H1 (cell line): ENCODE results near the gene ZNF366. TPM values are rescaled to one million over a fixed set of nuclear protein-coding genes. Genes with fewer than 3 reads are reported as not detected.

Experiments used
- CTCF ChIA-PET: fragments of 300-600 bp; sonication (Branson Sonifier 250); formaldehyde crosslinking; loops from one replicate; lab custom pipeline; 2021; ENCODE audit not compliant: partially characterized antibody; lab: Charles Lee
- POLR2A ChIA-PET: fragments of 300-600 bp; sonication (Branson Sonifier 250); formaldehyde crosslinking; loops from one replicate; lab custom pipeline; 2021; ENCODE audit warnings: inconsistent platforms; ENCODE audit not compliant: partially characterized antibody; lab: Charles Lee
- DNase-seq, 2 experiments: peaks; one replicate each; pipeline versions ENCODE4 v3.0.0 to v3.0.0-alpha.2; 2010 to 2022; ENCODE audit warnings: low spot score in 2 of 2, low read depth in 1 of 2, mixed read lengths in 1 of 2
- FAIRE-seq: peaks from 2 replicates; lab custom pipeline; 2011; peaks lifted over from hg19 to GRCh38; lab: Jason Lieb, UNC
- H2AFZ ChIP-seq: 2 replicates; pipeline ENCODE4 v1.8.1; 2012; ENCODE audit warnings: low read length, inconsistent platforms
- H2AK5ac ChIP-seq: 2 replicates; pipeline ENCODE4 v1.6.1; 2013; ENCODE audit warnings: low read depth, low read length
- H2BK120ac ChIP-seq: replicated peaks from 2 replicates; pipeline ENCODE3; 2013; ENCODE audit warnings: low read depth, low read length, inconsistent platforms
- H2BK12ac ChIP-seq: 2 replicates; pipeline ENCODE4 v1.6.1; 2013; ENCODE audit warnings: low read depth, low read length
- H2BK15ac ChIP-seq: 2 replicates; pipeline ENCODE4 v1.6.1; 2013; ENCODE audit warnings: low read length
- H2BK20ac ChIP-seq: 2 replicates; pipeline ENCODE4 v1.6.1; 2013; ENCODE audit warnings: low read length
- H2BK5ac ChIP-seq: 2 replicates; pipeline ENCODE4 v1.6.1; 2013; ENCODE audit warnings: low read depth, low read length
- H3K14ac ChIP-seq: 2 replicates; pipeline ENCODE4 v1.6.1; 2013; ENCODE audit warnings: inconsistent platforms; ENCODE audit not compliant: insufficient read length
- H3K18ac ChIP-seq: 2 replicates; pipeline ENCODE4 v1.6.1; 2013; ENCODE audit warnings: low read length; ENCODE audit errors: extremely low read depth
- H3K23ac ChIP-seq: 2 replicates; pipeline ENCODE4 v1.6.1; 2013; ENCODE audit warnings: inconsistent platforms; ENCODE audit not compliant: insufficient read length
- H3K23me2 ChIP-seq: 2 replicates; pipeline ENCODE4 v1.6.1; 2013; ENCODE audit warnings: low read depth, low read length
- H3K27ac ChIP-seq: 2 replicates; pipeline ENCODE4 v1.6.1; 2011; ENCODE audit warnings: low read depth, low read length, inconsistent platforms
- H3K27me3 ChIP-seq, 4 experiments: replicated peaks in 1 of 4; 1 replicate in 1 of 4; 2 replicates in 3 of 4; pipeline versions ENCODE4 v1.6.1 to v1.8.1; 2011 to 2013; ENCODE audit warnings: low read length in 3 of 4, mild to moderate bottlenecking in 3 of 4, inconsistent platforms in 2 of 4, mixed read lengths in 2 of 4, moderate library complexity in 1 of 4; ENCODE audit not compliant: control insufficient read depth in 3 of 4, insufficient read depth in 3 of 4; ENCODE audit errors: extremely low read depth in 1 of 4
- H3K36me3 ChIP-seq, 4 experiments: 2 replicates each; pipeline versions ENCODE4 v1.6.1 to v1.8.1; 2011 to 2013; ENCODE audit warnings: mild to moderate bottlenecking in 4 of 4, low read length in 3 of 4, moderate library complexity in 2 of 4, control low read depth in 1 of 4, inconsistent platforms in 1 of 4; ENCODE audit not compliant: insufficient read depth in 4 of 4, control insufficient read depth in 2 of 4
- H3K4ac ChIP-seq: replicated peaks from 2 replicates; pipeline ENCODE3; 2013; ENCODE audit warnings: low read length, low read depth, mixed read lengths, inconsistent platforms; ENCODE audit not compliant: insufficient read length
- H3K4me1 ChIP-seq, 4 experiments: replicated peaks in 1 of 4; 1 replicate in 1 of 4; 2 replicates in 3 of 4; pipeline versions ENCODE4 v1.6.1 to v1.8.1; 2011 to 2013; ENCODE audit warnings: low read length in 3 of 4, inconsistent platforms in 2 of 4, mixed read lengths in 1 of 4; ENCODE audit not compliant: insufficient read depth in 4 of 4, control insufficient read depth in 3 of 4
- H3K4me2 ChIP-seq, 2 experiments: 2 replicates each; pipeline versions ENCODE4 v1.6.1 to v1.8.1; 2011 to 2013; ENCODE audit warnings: low read depth in 2 of 2, low read length in 2 of 2, control low read depth in 1 of 2, inconsistent platforms in 1 of 2, mild to moderate bottlenecking in 1 of 2; ENCODE audit not compliant: insufficient read depth in 1 of 2
- H3K4me3 ChIP-seq, 4 experiments: fragments of 200-600, 300-600 bp in 1 of 4; sonication (generic), shearing (Covaris generic), sonication (Bioruptor Twin) in 1 of 4; 2 replicates each; pipeline versions ENCODE4 v1.5.1 to v1.8.1; 2011 to 2016; ENCODE audit warnings: low read length in 4 of 4, low read depth in 3 of 4, control low read depth in 2 of 4, inconsistent platforms in 2 of 4, mild to moderate bottlenecking in 2 of 4, mixed read lengths in 1 of 4, moderate library complexity in 1 of 4; ENCODE audit not compliant: insufficient read depth in 2 of 4; ENCODE audit errors: extremely low read depth in 1 of 4
- H3K56ac ChIP-seq: replicated peaks from 2 replicates; pipeline ENCODE3; 2013; ENCODE audit warnings: low read depth, mild to moderate bottlenecking, mixed read lengths, low read length, inconsistent platforms; ENCODE audit not compliant: insufficient read length
- H3K79me1 ChIP-seq: 2 replicates; pipeline ENCODE4 v1.6.1; 2013; ENCODE audit warnings: low read depth, low read length, control low read depth
- H3K79me2 ChIP-seq, 2 experiments: 2 replicates each; pipeline versions ENCODE4 v1.6.1 to v1.8.1; 2012 to 2013; ENCODE audit warnings: low read length in 2 of 2, mild to moderate bottlenecking in 2 of 2, inconsistent platforms in 1 of 2; ENCODE audit not compliant: insufficient read depth in 2 of 2, control insufficient read depth in 1 of 2
- H3K9ac ChIP-seq, 4 experiments: replicated peaks in 1 of 4; 1 replicate in 1 of 4; 2 replicates in 3 of 4; pipeline versions ENCODE4 v1.6.1 to v1.8.1; 2011 to 2013; ENCODE audit warnings: low read depth in 3 of 4, low read length in 3 of 4, control low read depth in 2 of 4, mild to moderate bottlenecking in 2 of 4, moderate library complexity in 2 of 4, inconsistent platforms in 1 of 4; ENCODE audit errors: extremely low read depth in 1 of 4
- H3K9me3 ChIP-seq, 2 experiments: 2 replicates each; pipeline versions ENCODE4 v1.6.1 to v1.8.1; 2012 to 2013; ENCODE audit warnings: mild to moderate bottlenecking in 2 of 2, moderate library complexity in 2 of 2, control low read depth in 1 of 2, inconsistent platforms in 1 of 2, low read depth in 1 of 2, low read length in 1 of 2, mixed read lengths in 1 of 2; ENCODE audit not compliant: insufficient read depth in 2 of 2
- H4K20me1 ChIP-seq, 2 experiments: replicated peaks in 1 of 2; 2 replicates each; pipeline versions ENCODE3 to v1.8.1; 2011 to 2013; ENCODE audit warnings: inconsistent platforms in 2 of 2, low read length in 2 of 2, mild to moderate bottlenecking in 1 of 2; ENCODE audit not compliant: insufficient read depth in 2 of 2, control insufficient read depth in 1 of 2
- H4K5ac ChIP-seq: 2 replicates; pipeline ENCODE4 v1.6.1; 2013; ENCODE audit warnings: low read length, low read depth, mixed read lengths, inconsistent platforms; ENCODE audit not compliant: insufficient read length
- H4K8ac ChIP-seq: 2 replicates; pipeline ENCODE4 v1.8.0; 2013; ENCODE audit warnings: mild to moderate bottlenecking, moderate library complexity, low read length, inconsistent platforms; ENCODE audit not compliant: insufficient read depth; ENCODE audit errors: extremely low read depth
- H4K91ac ChIP-seq: replicated peaks from 2 replicates; pipeline ENCODE3; 2013; ENCODE audit warnings: low read length, mixed read lengths, inconsistent platforms; ENCODE audit not compliant: insufficient read length
- BACH1 ChIP-seq: IDR thresholded peaks from 2 replicates; pipeline ENCODE4 v1.6.1; 2012; ENCODE audit warnings: low read length, improper control_type of control experiment
- CBX5 ChIP-seq: fragments of 300-800, 300-1000 bp; sonication (generic); IDR thresholded peaks from 2 replicates; pipeline ENCODE4 v1.7.1; 2016; ENCODE audit warnings: antibody characterized with exemption, low read length, low read depth
- CHD1 ChIP-seq: IDR thresholded peaks from 2 replicates; pipeline ENCODE4 v1.6.1; 2012; ENCODE audit warnings: low read depth, low read length, improper control_type of control experiment
- EGR1 ChIP-seq: IDR thresholded peaks from 2 replicates; pipeline ENCODE4 v1.6.1; 2011; ENCODE audit warnings: low read depth, low read length, borderline replicate concordance
- GABPA ChIP-seq: IDR thresholded peaks from 2 replicates; pipeline ENCODE4 v1.6.1; 2011; ENCODE audit warnings: mild to moderate bottlenecking, low read length, moderate library complexity, borderline replicate concordance; ENCODE audit not compliant: insufficient read depth
- KDM4A ChIP-seq: IDR thresholded peaks from one replicate; pipeline ENCODE4 v1.7.1; 2012; ENCODE audit warnings: low read depth, mild to moderate bottlenecking, moderate library complexity, low read length, inconsistent platforms; ENCODE audit not compliant: severe bottlenecking
- NRF1 ChIP-seq: IDR thresholded peaks from 2 replicates; pipeline ENCODE4 v1.6.1; 2011; ENCODE audit warnings: mild to moderate bottlenecking, low read depth, low read length, improper control_type of control experiment
- RAD21 ChIP-seq, 2 experiments: IDR thresholded peaks in 1 of 2; conservative IDR thresholded peaks in 1 of 2; 2 replicates each; pipeline ENCODE4 v1.6.1; 2011; ENCODE audit warnings: low read depth in 2 of 2, low read length in 2 of 2, improper control_type of control experiment in 1 of 2, inconsistent platforms in 1 of 2, mild to moderate bottlenecking in 1 of 2, moderate library complexity in 1 of 2
- SIN3A ChIP-seq, 2 experiments: IDR thresholded peaks in 1 of 2; conservative IDR thresholded peaks in 1 of 2; 2 replicates each; pipeline ENCODE4 v1.6.1; 2011 to 2012; ENCODE audit warnings: low read length in 2 of 2, improper control_type of control experiment in 1 of 2, low read depth in 1 of 2, mild to moderate bottlenecking in 1 of 2
- WGBS, 2 experiments: shearing (Covaris generic) in 1 of 2; methylation state at CpG; one replicate each; pipeline versions ENCODE4 v1.1.6 to v1.1.7; 2013 to 2015; ENCODE audit warnings: low lambda C conversion rate in 2 of 2, mixed read lengths in 2 of 2, inconsistent platforms in 1 of 2, low coverage in 1 of 2, missing lambda C conversion rate in 1 of 2; ENCODE audit not compliant: insufficient replicate concordance in 2 of 2, insufficient coverage in 1 of 2, insufficient read length in 1 of 2; ENCODE audit errors: extremely low coverage in 1 of 2, missing lambda C conversion rate in 1 of 2; 5-methylcytosine and 5-hydroxymethylcytosine counted together
- polyA plus RNA-seq, 7 experiments: library from polyadenylated mRNA; depleted of rRNA in 3 of 7; stranded (reverse) in 5 of 7; unstranded in 2 of 7; fragments of >200 nt in 5 of 7; fragments of 200-250 nt in 2 of 7; gene quantifications; 1 replicate in 5 of 7; 2 replicates in 1 of 7; 4 replicates in 1 of 7; pipeline versions ENCODE4 v1.2.1 to v1.2.3, GENCODE V29; 2011 to 2013; ENCODE audit warnings: missing spikeins in 2 of 7, mixed read lengths in 2 of 7
- total RNA-seq: library from RNA; stranded (reverse); fragmentation: NEBNext Ultra II Directional; extraction: Animal tissue kit (Norgen Biotek cat#: 25700); gene quantifications from 2 replicates; pipeline ENCODE4 v1.2.1, GENCODE V29; 2021
- TF ChIP-seq, protein P1 (sequence below): IDR thresholded peaks from 2 replicates; pipeline ENCODE4 v1.6.1; 2012; ENCODE audit warnings: inconsistent platforms
- TF ChIP-seq, protein P2 (sequence below): IDR thresholded peaks from 2 replicates; pipeline ENCODE4 v1.6.1; 2011; ENCODE audit warnings: low read depth, mild to moderate bottlenecking, low read length; ENCODE audit not compliant: insufficient read depth

ZNF366 gene
- total and polyA plus RNA-seq, 2 of the 8 experiments (the other 6 are each of a cell fraction or from before 2014, with no cell fraction given): not detected

DNA sequence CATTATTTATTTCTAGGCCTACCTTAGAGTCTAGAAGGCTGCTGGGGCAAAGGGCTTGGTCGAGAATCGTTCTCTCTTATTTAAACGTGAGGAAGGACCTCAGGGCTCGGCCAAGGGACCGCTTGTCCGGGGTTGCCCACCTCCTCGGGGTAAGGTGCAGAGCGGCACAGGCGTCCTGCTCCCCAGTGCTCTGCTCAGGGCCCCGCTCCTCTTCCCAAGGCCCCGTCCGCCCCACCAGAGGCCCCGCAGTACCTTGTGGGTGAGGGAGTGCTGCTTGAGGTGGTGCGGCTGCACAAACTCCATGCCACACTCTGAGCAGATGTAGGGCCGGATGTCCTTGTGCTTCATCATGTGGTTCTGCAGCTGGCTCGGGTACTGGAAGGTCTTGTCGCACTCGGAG lies 47.3 kb downstream of the ZNF366 start:
- H4K5ac ChIP-seq: no peak overlapping the region
- H2BK20ac ChIP-seq: no peak overlapping the region
- no peak overlapping the region for H3K18ac ChIP-seq
- H3K4ac ChIP-seq: no peak overlapping the region
- H2BK120ac ChIP-seq: no peak overlapping the region
- 86% methylated on average over 18 of the region's 18 CpGs; no CpG with 5 or more reads in 1 of the 2 experiments for WGBS, 2 experiments
- ChIA-PET POLR2A (no interaction called here), CTCF (no interaction called here)
- no peaks in the 10 kb centered on the region for H4K20me1 ChIP-seq
- no peak overlapping the region for H2AFZ ChIP-seq
- H2BK12ac ChIP-seq: no peak overlapping the region
- H3K9me3 ChIP-seq: no peaks in the 10 kb centered on the region
- H3K9ac ChIP-seq: no peak overlapping the region
- no peak overlapping the region for H3K27ac ChIP-seq
- no peak overlapping the region for H3K23ac ChIP-seq
- H3K14ac ChIP-seq: no peak overlapping the region
- H3K36me3 ChIP-seq: no peaks in the 10 kb centered on the region
- H3K56ac ChIP-seq: no peak overlapping the region
- H3K79me1 ChIP-seq: no peaks in the 10 kb centered on the region
- no peak for FAIRE-seq
- H3K4me1 ChIP-seq: no peaks in the 10 kb centered on the region
- H3K23me2 ChIP-seq: no peaks in the 10 kb centered on the region
- H3K4me2 ChIP-seq: no peak overlapping the region
- DNase-seq: no peak
- H3K27me3 ChIP-seq: no peaks in the 10 kb centered on the region
- no peak overlapping the region for H2AK5ac ChIP-seq
- H2BK15ac ChIP-seq: no peak overlapping the region
- peak overlapping the region; percentile 12; the same call in 1 of the 2 replicates for H4K8ac ChIP-seq
- H2BK5ac ChIP-seq: no peak overlapping the region
- no peaks in the 10 kb centered on the region for H3K79me2 ChIP-seq
- H3K4me3 ChIP-seq: no peak overlapping the region
- H4K91ac ChIP-seq: no peak overlapping the region
- TF ChIP-seq EGR1 (no peak), NRF1 (no peak), RAD21 (IDR thresholded peaks at IDR 0.05 in 1 of 2, conservative IDR thresholded peaks at IDR 0.05 in 1 of 2; ENCODE audit: low read depth in 2 of 2, low read length in 2 of 2) (no peak), CHD1 (no peak), KDM4A (no peak), BACH1 (no peak), CBX5 (no peak), SIN3A (conservative IDR thresholded peaks at IDR 0.05 in 1 of 2, IDR thresholded peaks at IDR 0.05 in 1 of 2; ENCODE audit: low read depth in 1 of 2, low read length in 2 of 2) (no peak), GABPA (no peak)
- TF ChIP-seq, protein P1, sequence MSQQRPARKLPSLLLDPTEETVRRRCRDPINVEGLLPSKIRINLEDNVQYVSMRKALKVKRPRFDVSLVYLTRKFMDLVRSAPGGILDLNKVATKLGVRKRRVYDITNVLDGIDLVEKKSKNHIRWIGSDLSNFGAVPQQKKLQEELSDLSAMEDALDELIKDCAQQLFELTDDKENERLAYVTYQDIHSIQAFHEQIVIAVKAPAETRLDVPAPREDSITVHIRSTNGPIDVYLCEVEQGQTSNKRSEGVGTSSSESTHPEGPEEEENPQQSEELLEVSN: no peak
- TF ChIP-seq, protein P2, sequence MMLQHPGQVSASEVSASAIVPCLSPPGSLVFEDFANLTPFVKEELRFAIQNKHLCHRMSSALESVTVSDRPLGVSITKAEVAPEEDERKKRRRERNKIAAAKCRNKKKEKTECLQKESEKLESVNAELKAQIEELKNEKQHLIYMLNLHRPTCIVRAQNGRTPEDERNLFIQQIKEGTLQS: no peak
